AG10803 (cell line): ENCODE results near the gene WWOX.

Source experiments
- DNase-seq: peaks from one replicate; pipeline ENCODE4 v3.0.0; 2010; ENCODE audit warnings: low read depth
- H3K4me3 ChIP-seq: 2 replicates; pipeline ENCODE4 v1.5.1; 2011; ENCODE audit warnings: mild to moderate bottlenecking, low read length, control low read depth
- CTCF ChIP-seq: conservative IDR thresholded peaks from 2 replicates; pipeline ENCODE4 v1.5.1; 2011; ENCODE audit warnings: mild to moderate bottlenecking, low read length, control low read depth, inconsistent platforms

Gene WWOX

GRCh38 chr16:79167893-79168292 is 1068.4 kb downstream of the WWOX start:
- no peak for TF ChIP-seq CTCF
- H3K4me3 ChIP-seq, result no peak overlapping the region
- DNase-seq, result no peak

- TF ChIP-seq CTCF, result no peak
- DNase-seq, result no peak
- H3K4me3 ChIP-seq, result no peak overlapping the region
Measured at GRCh38 chr16:79168321-79168720, 1068.9 kb downstream of the WWOX start.

- DNase-seq, result no peak
- no peak overlapping the region for H3K4me3 ChIP-seq
- TF ChIP-seq CTCF, result no peak
Measured at GRCh38 chr16:79169239-79169638, 1069.8 kb downstream of the WWOX start.

GRCh38 chr16:79170555-79171246 is 1071.2 kb downstream of the WWOX start:
- TF ChIP-seq CTCF, result no peak
- no peak for DNase-seq
- no peak overlapping the region for H3K4me3 ChIP-seq

GRCh38 chr16:79171504-79171903 is 1072.0 kb downstream of the WWOX start:
- TF ChIP-seq CTCF, result no peak
- no peak overlapping the region for H3K4me3 ChIP-seq
- DNase-seq, result no peak

- no peak for DNase-seq
- TF ChIP-seq CTCF, result no peak
- no peak overlapping the region for H3K4me3 ChIP-seq
Measured at GRCh38 chr16:79171931-79172705, 1072.7 kb downstream of the WWOX start.

- no peak overlapping the region for H3K4me3 ChIP-seq
- TF ChIP-seq CTCF, result no peak
Measured at GRCh38 chr16:79172976-79173500, 1073.6 kb downstream of the WWOX start.

More at GRCh38 chr16:79172976-79173500, 1073.6 kb downstream of the WWOX start:
- DNase-seq, result no peak
